Esophagus muscularis mucosa (tissue), 4 donors: ENCODE results near the gene MIPOL1.

Experiments used
- CTCF ChIP-seq, 3 experiments: fragments of 200-600 bp in 2 of 3; fragments of 450-650 bp in 1 of 3; sonication (generic) in 2 of 3; IDR thresholded peaks; one replicate each; pipeline ENCODE4 v1.5.1; 2017 to 2019; ENCODE audit warnings: antibody characterized with exemption in 3 of 3, mild to moderate bottlenecking in 2 of 3, moderate library complexity in 1 of 3
- EP300 ChIP-seq: sonication (generic); formaldehyde crosslinking; IDR thresholded peaks from one replicate; pipeline ENCODE4 v1.6.1; 2017; ENCODE audit warnings: antibody characterized with exemption
- POLR2A ChIP-seq: fragments of 450-650 bp; IDR thresholded peaks from one replicate; pipeline ENCODE4 v1.6.1; 2017; ENCODE audit warnings: antibody characterized with exemption, moderate library complexity, mild to moderate bottlenecking, low read depth
- POLR2AphosphoS5 ChIP-seq, 2 donors: sonication (generic); formaldehyde crosslinking; IDR thresholded peaks; one replicate each; pipeline ENCODE4 v1.6.1; 2017; ENCODE audit warnings: antibody characterized with exemption in 2 of 2

GRCh38 chr14:37157987-37158386, 39.8 kb upstream of the MIPOL1 start:
- TF ChIP-seq EP300 (no peak), CTCF (IDR thresholded peaks at IDR 0.05) (no peak), POLR2A (no peak), POLR2AphosphoS5 (IDR thresholded peaks at IDR 0.05) (no peak)
